Neural crest cell (in vitro differentiated cells): Measurements from ENCODE around the gene AANAT. TPM values are rescaled to one million over a fixed set of nuclear protein-coding genes. Genes with fewer than 3 reads are reported as not detected.

Source experiments
- DNase-seq: peaks from one replicate; pipeline ENCODE4 v3.0.0; 2021; ENCODE audit warnings: low read depth, mixed read lengths, low spot score
- H3K27ac Mint-ChIP-seq: one replicate; pipeline ENCODE4 v1.8.0; 2021; ENCODE audit warnings: mild to moderate bottlenecking, mixed read lengths; ENCODE audit not compliant: unreplicated experiment
- H3K27me3 Mint-ChIP-seq: 2 replicates; pipeline ENCODE4 v1.8.0; 2021; ENCODE audit warnings: low read depth, mild to moderate bottlenecking, mixed read lengths
- H3K36me3 Mint-ChIP-seq: 2 replicates; pipeline ENCODE4 v1.8.0; 2021; ENCODE audit warnings: low read depth, mild to moderate bottlenecking, mixed read lengths
- H3K4me1 Mint-ChIP-seq: 2 replicates; pipeline ENCODE4 v1.8.0; 2021; ENCODE audit warnings: mixed read lengths
- H3K4me3 Mint-ChIP-seq: one replicate; pipeline ENCODE4 v1.8.0; 2021; ENCODE audit warnings: mild to moderate bottlenecking, mixed read lengths
- H3K9me3 Mint-ChIP-seq: 2 replicates; pipeline ENCODE4 v1.8.0; 2021; ENCODE audit warnings: mixed read lengths
- CTCF ChIP-seq: fragments of 200-600 bp; sonication (generic); conservative IDR thresholded peaks from 2 replicates; pipeline ENCODE4 v1.5.0; 2021; ENCODE audit warnings: antibody characterized with exemption, mild to moderate bottlenecking
- total RNA-seq: library from RNA; stranded (reverse); gene quantifications from 2 replicates; pipeline ENCODE4 v1.2.1, GENCODE V29; 2021

Gene AANAT
- total RNA-seq, 1 donor from 2014 or later: not detected

GRCh38 chr17:76442341-76443338 lies 24.8 kb upstream of the AANAT start:
- Mint-ChIP-seq H3K4me1 (peaks cover 80% of the 10 kb centered on the region), H3K27me3 (no peaks in the 10 kb centered on the region), H3K9me3 (no peaks in the 10 kb centered on the region), H3K4me3 (no peak overlapping the region), H3K36me3 (no peaks in the 10 kb centered on the region), H3K27ac (no peak overlapping the region)
- no peak for TF ChIP-seq CTCF
- no peak for DNase-seq

GRCh38 chr17:76444518-76445311 lies 22.7 kb upstream of the AANAT start:
- DNase-seq: no peak
- H3K4me1 Mint-ChIP-seq: peaks cover 78% of the 10 kb centered on the region

GRCh38 chr17:76445697-76446448 lies 21.5 kb upstream of the AANAT start:
- no peaks in the 10 kb centered on the region for H3K36me3 Mint-ChIP-seq
- peaks cover 85% of the 10 kb centered on the region for H3K4me1 Mint-ChIP-seq
- H3K4me3 Mint-ChIP-seq: no peak overlapping the region
- H3K27me3 Mint-ChIP-seq: no peaks in the 10 kb centered on the region
- no peak for DNase-seq
- H3K9me3 Mint-ChIP-seq: no peaks in the 10 kb centered on the region
- no peak overlapping the region for H3K27ac Mint-ChIP-seq
- TF ChIP-seq CTCF: no peak

More at GRCh38 chr17:76444518-76445311, 22.7 kb upstream of the AANAT start:
- TF ChIP-seq CTCF: no peak
- H3K9me3 Mint-ChIP-seq: no peaks in the 10 kb centered on the region
- no peaks in the 10 kb centered on the region for H3K36me3 Mint-ChIP-seq
- H3K27me3 Mint-ChIP-seq: no peaks in the 10 kb centered on the region
- peak overlapping the region; percentile 68 for H3K27ac Mint-ChIP-seq
- H3K4me3 Mint-ChIP-seq: peak overlapping the region; percentile 38

- H3K27me3 Mint-ChIP-seq: no peaks in the 10 kb centered on the region
- H3K9me3 Mint-ChIP-seq: no peaks in the 10 kb centered on the region
- no peak overlapping the region for H3K27ac Mint-ChIP-seq
- no peak for DNase-seq
- peaks cover 85% of the 10 kb centered on the region for H3K4me1 Mint-ChIP-seq
- no peaks in the 10 kb centered on the region for H3K36me3 Mint-ChIP-seq
- no peak overlapping the region for H3K4me3 Mint-ChIP-seq
- no peak for TF ChIP-seq CTCF
These were observed 20.8 kb upstream of the AANAT start for GRCh38 chr17:76446449-76447231.
